B cell (primary cell): ENCODE measurements around the gene ITGB7. TPM values are rescaled to one million over a fixed set of nuclear protein-coding genes. Genes with fewer than 3 reads are reported as not detected.

Experiments used
- ATAC-seq: fragments of 200-7000 bp; cut with Tn5 transposase; one replicate; pipeline ENCODE4 v1.10.0; 2021; ENCODE audit warnings: low read depth, mild to moderate bottlenecking, moderate number of reproducible peaks, moderate library complexity
- CTCF ChIA-PET: fragments of 350-600 bp; sonication (Branson Sonifier 250); formaldehyde crosslinking; loops from one replicate; lab custom pipeline; 2021; ENCODE audit warnings: antibody characterized with exemption, inconsistent platforms; lab: Charles Lee
- POLR2A ChIA-PET: fragments of 350-600 bp; sonication (Branson Sonifier 250); formaldehyde crosslinking; loops from one replicate; lab custom pipeline; 2021; ENCODE audit warnings: antibody characterized with exemption; lab: Charles Lee
- DNase-seq: peaks from one replicate; pipeline ENCODE4 v3.0.0; 2013
- H2AFZ ChIP-seq: 2 replicates; pipeline ENCODE4 v1.6.1; 2012; ENCODE audit warnings: mild to moderate bottlenecking, low read depth, low read length; ENCODE audit not compliant: insufficient read depth, poor library complexity, severe bottlenecking
- H3K27ac ChIP-seq, 2 donors: 1 replicate in 1 of 2; 2 replicates in 1 of 2; pipeline ENCODE4 v1.5.1; 2012 to 2013; ENCODE audit warnings: low read length in 2 of 2, mild to moderate bottlenecking in 2 of 2, moderate library complexity in 1 of 2
- H3K27me3 ChIP-seq, 4 experiments: fragments of 200-600 bp in 1 of 4; sonication (generic) in 1 of 4; replicated peaks in 1 of 4; 1 replicate in 2 of 4; 2 replicates in 2 of 4; pipeline versions ENCODE4 v1.6.1 to v1.7.0; 2013 to 2016; ENCODE audit warnings: low read length in 3 of 4, mild to moderate bottlenecking in 2 of 4, mixed read lengths in 1 of 4, moderate library complexity in 1 of 4; ENCODE audit not compliant: insufficient read depth in 4 of 4, control insufficient read depth in 3 of 4; ENCODE audit errors: control extremely low read depth in 1 of 4
- H3K36me3 ChIP-seq, 2 experiments: replicated peaks in 1 of 2; 1 replicate in 1 of 2; 2 replicates in 1 of 2; pipeline versions ENCODE4 v1.6.1 to v1.7.1; 2013; ENCODE audit warnings: low read length in 1 of 2; ENCODE audit not compliant: insufficient read depth in 2 of 2, control insufficient read depth in 1 of 2; ENCODE audit errors: control extremely low read depth in 1 of 2, extremely low read depth in 1 of 2
- H3K4me1 ChIP-seq, 2 donors: fragments of 200-600 bp in 1 of 2; sonication (generic) in 1 of 2; 1 replicate in 1 of 2; 2 replicates in 1 of 2; pipeline versions ENCODE4 v1.5.1 to v1.6.1; 2013 to 2017; ENCODE audit warnings: low read length in 2 of 2; ENCODE audit not compliant: control insufficient read depth in 2 of 2, insufficient read depth in 2 of 2
- H3K4me2 ChIP-seq: replicated peaks from 2 replicates; pipeline ENCODE3; 2012; ENCODE audit warnings: mild to moderate bottlenecking, low read depth, low read length; ENCODE audit not compliant: poor library complexity, severe bottlenecking
- H3K4me3 ChIP-seq, 5 experiments: fragments of 200-600 bp in 1 of 5; sonication (generic) in 1 of 5; 1 replicate in 3 of 5; 2 replicates in 2 of 5; pipeline versions ENCODE4 v1.5.1 to v1.7.0; 2011 to 2016; ENCODE audit warnings: low read length in 4 of 5, mild to moderate bottlenecking in 4 of 5, low read depth in 2 of 5, control low read depth in 1 of 5, moderate library complexity in 1 of 5; ENCODE audit not compliant: insufficient read depth in 1 of 5; ENCODE audit errors: control extremely low read depth in 1 of 5, extremely low read depth in 1 of 5
- H3K79me2 ChIP-seq: fragments of 200-600 bp; sonication (generic); one replicate; pipeline ENCODE4 v1.6.0; 2016; ENCODE audit warnings: low read length; ENCODE audit not compliant: control insufficient read depth, insufficient read depth
- H3K9ac ChIP-seq: fragments of 200-600 bp; sonication (generic); 2 replicates; pipeline ENCODE4 v1.6.1; 2017; ENCODE audit warnings: mild to moderate bottlenecking, low read length, moderate library complexity
- H3K9me3 ChIP-seq, 3 donors: one replicate each; pipeline versions ENCODE4 v1.6.1 to v1.7.1; 2013; ENCODE audit warnings: low read length in 2 of 3; ENCODE audit not compliant: control insufficient read depth in 2 of 3, insufficient read depth in 1 of 3; ENCODE audit errors: control extremely low read depth in 1 of 3
- H4K20me1 ChIP-seq: 2 replicates; pipeline ENCODE4 v1.6.0; 2012; ENCODE audit warnings: mild to moderate bottlenecking, low read length; ENCODE audit not compliant: insufficient read depth, control insufficient read depth, poor library complexity, severe bottlenecking
- H3K27ac Mint-ChIP-seq: one replicate; pipeline ENCODE4 v1.8.0; 2021; ENCODE audit warnings: mixed read lengths
- H3K27me3 Mint-ChIP-seq: one replicate; pipeline ENCODE4 v1.8.0; 2021; ENCODE audit warnings: mixed read lengths
- H3K4me1 Mint-ChIP-seq: one replicate; pipeline ENCODE4 v1.8.0; 2021; ENCODE audit warnings: mixed read lengths
- H3K4me3 Mint-ChIP-seq: one replicate; pipeline ENCODE4 v1.8.0; 2021; ENCODE audit warnings: mixed read lengths
- H3K9me3 Mint-ChIP-seq: one replicate; pipeline ENCODE4 v1.8.0; 2022; ENCODE audit warnings: mixed read lengths; ENCODE audit not compliant: insufficient read depth
- EZH2 ChIP-seq: IDR thresholded peaks from 2 replicates; pipeline ENCODE4 v1.6.1; 2012; ENCODE audit warnings: borderline replicate concordance, low read depth, mild to moderate bottlenecking, moderate library complexity, low read length; ENCODE audit not compliant: insufficient read depth, poor library complexity, severe bottlenecking
- WGBS: methylation state at CpG from one replicate; pipeline ENCODE4 v1.1.5; 2013; ENCODE audit warnings: missing lambda C conversion rate; ENCODE audit not compliant: insufficient coverage; 5-methylcytosine and 5-hydroxymethylcytosine counted together
- intact Hi-C: fragments of 100-400 bp; cut with micrococcal nuclease; formaldehyde crosslinking; loops from one replicate; pipeline ENCODE4 v1.10.0; 2022
- polyA plus RNA-seq: library from polyadenylated mRNA; depleted of rRNA; stranded (reverse); fragments of >200 nt; gene quantifications from 2 replicates; pipeline ENCODE4 v1.2.3, GENCODE V29; 2012
- total RNA-seq, 2 donors: library from RNA; stranded (reverse); fragments of 120-200 nt in 1 of 2; gene quantifications; 1 replicate in 1 of 2; 2 replicates in 1 of 2; pipeline versions ENCODE4 v1.2.3 to v1.2.4, GENCODE V29; 2013 to 2022
- TF ChIP-seq, protein P1 (sequence below): fragments of 200-600 bp; IDR thresholded peaks from one replicate; pipeline ENCODE4 v1.8.0; 2022; ENCODE audit warnings: antibody characterized with exemption, mild to moderate bottlenecking

The ITGB7 gene
- total and polyA plus RNA-seq, 2 donors (not counting 1 experiment from before 2014, with no cell fraction given), result 199 to 265 TPM

- no peak overlapping the region for H3K4me2 ChIP-seq
- H3K27me3 ChIP-seq, result no peaks in the 10 kb centered on the region
- no peak overlapping the region for H3K4me3 ChIP-seq
- H3K27ac ChIP-seq, result no peak overlapping the region
- peaks cover 6 to 79% of the 10 kb centered on the region in 2 experiments for H3K36me3 ChIP-seq
- no peaks in the 10 kb centered on the region for H3K9me3 ChIP-seq
- peaks cover 25% of the 10 kb centered on the region for H3K79me2 ChIP-seq
- no peak overlapping the region for H3K4me3 Mint-ChIP-seq
- peak overlapping the region; percentile 50 for H3K27ac Mint-ChIP-seq
- TF ChIP-seq, protein P1, sequence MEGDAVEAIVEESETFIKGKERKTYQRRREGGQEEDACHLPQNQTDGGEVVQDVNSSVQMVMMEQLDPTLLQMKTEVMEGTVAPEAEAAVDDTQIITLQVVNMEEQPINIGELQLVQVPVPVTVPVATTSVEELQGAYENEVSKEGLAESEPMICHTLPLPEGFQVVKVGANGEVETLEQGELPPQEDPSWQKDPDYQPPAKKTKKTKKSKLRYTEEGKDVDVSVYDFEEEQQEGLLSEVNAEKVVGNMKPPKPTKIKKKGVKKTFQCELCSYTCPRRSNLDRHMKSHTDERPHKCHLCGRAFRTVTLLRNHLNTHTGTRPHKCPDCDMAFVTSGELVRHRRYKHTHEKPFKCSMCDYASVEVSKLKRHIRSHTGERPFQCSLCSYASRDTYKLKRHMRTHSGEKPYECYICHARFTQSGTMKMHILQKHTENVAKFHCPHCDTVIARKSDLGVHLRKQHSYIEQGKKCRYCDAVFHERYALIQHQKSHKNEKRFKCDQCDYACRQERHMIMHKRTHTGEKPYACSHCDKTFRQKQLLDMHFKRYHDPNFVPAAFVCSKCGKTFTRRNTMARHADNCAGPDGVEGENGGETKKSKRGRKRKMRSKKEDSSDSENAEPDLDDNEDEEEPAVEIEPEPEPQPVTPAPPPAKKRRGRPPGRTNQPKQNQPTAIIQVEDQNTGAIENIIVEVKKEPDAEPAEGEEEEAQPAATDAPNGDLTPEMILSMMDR, result no peak
- no peak for TF ChIP-seq EZH2
- POLR2A ChIA-PET, result interaction anchor here (0.5 to 0.6 kb wide), 2 partner anchors 27 to 77 kb away, joined by 3 to 4 read pairs; no protein-coding TSS in a partner anchor
- H2AFZ ChIP-seq, result no peak overlapping the region
- no peaks in the 10 kb centered on the region for H3K9me3 Mint-ChIP-seq
- no peaks in the 10 kb centered on the region for H3K27me3 Mint-ChIP-seq
- CTCF ChIA-PET, result interaction anchor here (0.5 to 7.7 kb wide), 15 partner anchors 10 to 321 kb away, joined by 3 to 84 read pairs (median 5); partner anchors contain the start of gene ESPL1
- intact Hi-C loops, result no loop called here
- peaks cover 10 to 18% of the 10 kb centered on the region in 2 donors for H3K4me1 ChIP-seq
- DNase-seq, result no peak
- no peak overlapping the region for H3K9ac ChIP-seq
- no peak for ATAC-seq
- H3K4me1 Mint-ChIP-seq, result peaks cover 35% of the 10 kb centered on the region
- H4K20me1 ChIP-seq, result peaks cover 65% of the 10 kb centered on the region
- 97% methylated on average over 13 of the region's 15 CpGs for WGBS
Measured at GRCh38 chr12:53187145-53187899, 19.7 kb downstream of the ITGB7 start.

- no peak for TF ChIP-seq EZH2
- TF ChIP-seq, protein P1, result no peak
- 89% methylated on average over 2 of the region's 4 CpGs for WGBS
- H3K4me1 ChIP-seq, result peaks cover 16 to 24% of the 10 kb centered on the region in 2 donors
- peaks cover 67% of the 10 kb centered on the region for H4K20me1 ChIP-seq
- DNase-seq (no peak), ATAC-seq (no peak)
- no peak overlapping the region for H3K4me3 Mint-ChIP-seq
- H2AFZ ChIP-seq, result no peak overlapping the region
- H3K4me1 Mint-ChIP-seq, result peaks cover 41% of the 10 kb centered on the region
- peaks cover 31% of the 10 kb centered on the region for H3K79me2 ChIP-seq
- no peak overlapping the region for H3K4me3 ChIP-seq
- POLR2A ChIA-PET, result interaction anchor here (0.6 kb wide), 1 partner anchor 26 kb away, joined by 3 read pairs; no protein-coding TSS in a partner anchor
- H3K9me3 ChIP-seq, result no peaks in the 10 kb centered on the region
- H3K27ac ChIP-seq, result no peak overlapping the region
- no peak overlapping the region for H3K4me2 ChIP-seq
- H3K36me3 ChIP-seq, result peaks cover 6 to 79% of the 10 kb centered on the region in 2 experiments
- H3K27me3 Mint-ChIP-seq, result no peaks in the 10 kb centered on the region
- H3K27ac Mint-ChIP-seq, result no peak overlapping the region
- CTCF ChIA-PET, result interaction anchor here (0.5 to 7.7 kb wide), 13 partner anchors 10 to 121 kb away, joined by 3 to 84 read pairs (median 5); partner anchors contain the start of gene ESPL1
- no peak overlapping the region for H3K9ac ChIP-seq
- no peaks in the 10 kb centered on the region for H3K9me3 Mint-ChIP-seq
- no peaks in the 10 kb centered on the region for H3K27me3 ChIP-seq
- intact Hi-C loops, result no loop called here
Measured at GRCh38 chr12:53186745-53187144, 20.3 kb downstream of the ITGB7 start.
